Epidermal melanocyte (primary cell): ENCODE measurements around the gene PDZRN3.

Experiments used
- DNase-seq: peaks from one replicate; pipeline ENCODE4 v3.0.0; 2011; ENCODE audit warnings: low spot score; ENCODE audit not compliant: insufficient read length

PDZRN3 gene

DNA sequence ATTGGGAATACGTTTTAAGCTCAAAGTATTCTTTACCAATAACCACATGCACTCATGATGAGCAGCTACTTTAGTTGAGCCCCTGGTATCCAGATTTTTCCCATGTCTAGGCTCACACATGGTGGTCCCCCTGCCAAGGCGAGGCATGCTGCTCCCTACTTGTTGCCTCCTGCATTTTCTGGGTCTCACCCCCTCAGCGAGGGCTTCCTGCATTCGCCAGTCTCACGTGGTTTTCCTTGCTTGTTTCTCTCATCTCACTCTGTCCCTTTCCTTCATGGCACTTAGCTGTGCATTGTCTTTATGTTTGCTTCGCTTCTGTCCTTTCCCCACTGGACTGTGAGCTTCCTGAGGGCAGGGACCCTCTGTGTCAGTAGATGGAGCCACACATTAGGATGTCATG lies 99.2 kb downstream of the PDZRN3 start:
- no peak for DNase-seq

DNA sequence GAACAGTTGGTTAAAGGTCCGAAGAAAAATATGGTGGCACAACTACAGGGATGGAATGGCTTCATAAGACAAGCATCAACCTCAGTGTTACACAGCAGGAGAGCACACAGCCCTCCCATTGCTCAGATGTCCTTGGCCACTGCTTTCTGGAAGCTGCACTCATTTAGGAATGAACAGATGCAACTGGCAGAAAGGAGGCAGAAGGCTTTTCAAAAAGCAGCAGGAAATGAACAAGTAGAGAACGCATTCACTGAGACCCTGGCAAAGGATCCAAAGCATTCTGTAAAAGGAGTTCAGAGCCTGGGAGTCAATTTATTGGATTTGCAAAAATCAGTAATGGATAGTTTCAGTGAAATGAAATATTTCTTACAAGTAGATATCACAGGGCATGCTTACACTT lies 101.1 kb downstream of the PDZRN3 start:
- no peak for DNase-seq

DNA sequence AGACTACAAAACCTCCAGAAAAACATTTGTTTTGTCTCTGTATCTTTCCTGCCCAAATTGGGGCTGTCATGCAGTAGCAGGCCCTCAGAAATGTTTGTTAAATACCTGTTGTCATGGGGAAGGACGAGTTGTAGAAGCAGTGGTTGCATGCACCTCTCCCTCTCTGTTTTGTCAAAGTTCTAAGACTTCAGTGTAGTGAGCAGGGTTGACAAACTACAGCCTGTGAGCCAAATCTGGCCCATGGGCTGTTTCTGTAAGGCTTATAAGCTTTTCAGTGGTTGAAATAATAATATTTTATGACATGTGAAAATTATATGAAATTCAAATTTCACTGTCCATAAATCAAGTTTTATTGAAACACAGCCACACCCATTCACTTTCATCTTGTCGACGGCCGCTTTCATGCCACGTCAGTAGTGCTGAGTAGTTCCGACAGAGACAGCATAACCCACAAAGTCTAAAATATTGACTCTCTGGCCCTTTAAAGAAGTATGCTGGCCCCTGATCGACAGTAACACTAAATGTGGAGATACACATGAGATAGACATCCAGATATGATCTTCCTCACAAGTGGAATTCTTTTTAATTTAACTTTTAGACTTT lies 102.9 kb downstream of the PDZRN3 start:
- no peak for DNase-seq

DNA sequence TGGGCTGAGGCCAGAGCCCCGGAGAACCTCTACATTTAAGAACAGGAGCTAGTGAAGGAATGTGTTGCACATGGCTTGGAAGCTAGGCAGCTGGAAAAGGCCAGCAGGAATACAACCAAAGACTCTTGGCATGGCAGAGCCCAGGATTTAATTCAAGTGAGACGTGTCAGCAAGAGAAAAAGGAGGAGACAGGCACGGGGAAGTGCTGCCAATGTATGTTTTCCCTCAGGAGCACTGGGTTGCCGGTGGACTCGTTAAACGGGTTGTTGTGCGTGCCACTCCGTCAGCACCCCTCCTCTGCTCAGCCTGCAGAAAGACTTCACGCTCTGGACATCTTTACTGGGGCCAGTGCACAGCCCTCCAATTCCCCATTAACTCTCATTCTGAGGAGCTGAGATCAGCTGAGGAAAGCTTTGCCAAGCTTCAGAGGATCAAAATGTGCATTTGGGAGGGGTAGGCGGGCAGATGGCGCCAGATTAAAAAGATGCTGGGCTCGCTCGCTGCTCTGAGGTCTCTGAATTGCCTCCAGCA lies 103.7 kb downstream of the PDZRN3 start:
- DNase-seq = no peak

DNA sequence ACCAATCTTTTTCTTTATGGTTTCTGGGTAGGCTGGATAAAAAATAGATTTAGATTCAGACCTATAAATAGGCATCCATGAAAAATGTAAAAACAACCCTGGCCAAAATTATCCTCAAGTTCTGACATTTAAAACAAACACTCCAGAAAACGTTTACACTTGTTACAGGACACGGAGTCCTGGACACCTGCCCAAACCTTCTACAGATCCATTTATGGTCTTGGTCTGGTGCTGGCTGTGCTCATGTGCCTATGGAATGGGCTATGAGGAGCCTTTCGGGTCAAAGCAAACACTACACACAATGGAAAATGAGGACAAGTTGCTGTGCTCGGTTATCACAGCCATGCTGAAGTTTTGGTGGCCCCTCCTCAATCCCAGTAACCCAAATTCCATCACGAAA lies 108.1 kb downstream of the PDZRN3 start:
- DNase-seq = no peak

DNA sequence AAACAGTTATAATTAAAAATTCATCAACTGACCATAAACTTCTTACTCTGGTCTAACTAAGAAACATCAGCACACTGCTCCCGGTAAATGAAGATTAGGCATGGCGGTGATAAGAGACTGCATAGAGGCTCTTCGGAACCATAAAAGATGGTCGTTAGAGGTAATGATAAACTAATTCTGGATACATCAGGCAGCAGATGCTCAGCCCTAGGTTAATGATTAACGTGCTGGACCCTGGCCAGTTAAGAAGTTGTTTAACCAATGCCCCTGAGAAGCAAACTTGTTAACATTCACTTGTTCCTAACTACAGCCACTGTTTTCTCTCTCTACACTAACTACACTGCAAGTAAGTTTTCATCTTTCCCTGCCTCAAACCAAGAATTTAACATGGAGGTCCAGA lies 111.5 kb downstream of the PDZRN3 start:
- DNase-seq = no peak

DNA sequence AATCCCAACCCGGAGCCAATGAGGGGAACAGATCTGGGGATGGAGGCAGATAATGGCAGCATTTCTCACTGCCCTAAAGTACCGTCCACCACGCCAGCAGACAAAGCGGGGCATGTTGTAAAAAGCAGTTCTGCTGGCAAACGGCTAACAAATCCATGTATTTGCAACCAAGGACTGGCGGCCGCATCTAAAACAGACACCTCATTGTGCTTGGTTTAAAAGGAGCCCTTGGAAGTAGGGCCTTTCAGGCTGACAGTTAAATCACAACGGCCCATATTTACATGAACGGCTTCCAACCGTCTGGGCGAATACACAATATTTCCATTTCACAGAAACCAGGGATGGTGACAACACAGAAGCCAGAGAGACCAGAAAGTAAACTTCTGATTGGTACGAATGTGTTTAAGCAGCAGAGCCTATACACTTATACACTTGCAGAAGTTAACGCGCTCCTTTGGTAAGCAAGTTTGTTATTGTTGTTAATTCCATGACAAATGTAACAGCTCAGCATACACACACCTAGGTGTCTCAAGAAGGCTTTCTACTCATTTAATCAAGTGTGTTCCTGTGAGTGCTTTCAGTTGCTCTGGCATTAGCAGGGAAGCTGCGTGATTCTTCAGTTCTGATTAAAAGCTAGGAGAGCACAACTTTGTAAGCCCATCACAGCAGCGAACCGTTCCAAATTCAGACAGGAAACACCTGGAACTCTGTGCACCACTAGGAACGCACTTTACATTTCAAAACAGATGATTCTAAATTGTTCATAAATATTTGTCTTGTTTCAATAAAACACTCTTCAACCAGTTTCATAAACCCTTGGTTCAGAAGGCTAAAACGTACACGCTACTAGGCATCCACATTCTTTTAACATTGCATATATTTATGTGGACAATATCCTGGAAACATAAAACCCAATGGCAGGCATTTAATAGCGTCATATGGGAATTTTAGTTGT lies 112.9 kb downstream of the PDZRN3 start:
- peak; percentile 31 for DNase-seq

DNA sequence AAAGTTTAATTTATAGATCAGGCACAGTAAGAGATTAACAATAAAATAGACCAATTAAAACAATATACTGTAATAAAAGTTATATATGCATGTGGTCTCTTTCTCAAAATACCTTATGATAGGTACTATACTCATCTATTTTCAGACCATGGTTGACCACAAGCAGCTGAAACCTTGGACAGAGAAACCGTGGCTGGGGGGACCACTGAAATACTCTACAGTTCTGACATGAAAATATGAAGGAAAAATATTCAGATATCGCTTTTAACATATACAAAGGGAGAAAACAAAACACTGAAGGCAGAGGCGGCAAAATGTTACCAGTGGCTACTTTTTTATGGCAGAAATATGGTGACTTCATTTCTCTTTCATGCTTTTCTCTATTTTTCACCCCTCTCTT lies 114.0 kb downstream of the PDZRN3 start:
- no peak for DNase-seq

DNA sequence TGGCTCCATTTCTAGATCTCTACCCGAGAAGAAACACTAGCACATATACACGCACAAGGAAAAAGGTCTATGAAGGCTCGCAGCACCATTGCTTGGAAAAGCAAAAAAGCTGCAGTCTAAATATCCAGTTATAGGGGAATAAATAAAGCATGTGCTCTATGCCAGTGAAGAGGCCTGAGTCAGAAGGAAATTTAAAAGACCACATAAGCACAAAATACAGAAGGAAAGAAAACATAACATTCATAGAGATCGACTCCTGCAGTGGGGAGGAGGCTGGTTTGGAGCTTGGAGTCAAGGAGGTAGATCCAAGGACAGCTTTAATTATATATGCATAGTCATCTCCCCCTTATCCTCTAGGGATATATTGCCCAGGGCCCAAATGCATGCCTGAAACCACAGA lies 114.4 kb downstream of the PDZRN3 start:
- no peak for DNase-seq

DNA sequence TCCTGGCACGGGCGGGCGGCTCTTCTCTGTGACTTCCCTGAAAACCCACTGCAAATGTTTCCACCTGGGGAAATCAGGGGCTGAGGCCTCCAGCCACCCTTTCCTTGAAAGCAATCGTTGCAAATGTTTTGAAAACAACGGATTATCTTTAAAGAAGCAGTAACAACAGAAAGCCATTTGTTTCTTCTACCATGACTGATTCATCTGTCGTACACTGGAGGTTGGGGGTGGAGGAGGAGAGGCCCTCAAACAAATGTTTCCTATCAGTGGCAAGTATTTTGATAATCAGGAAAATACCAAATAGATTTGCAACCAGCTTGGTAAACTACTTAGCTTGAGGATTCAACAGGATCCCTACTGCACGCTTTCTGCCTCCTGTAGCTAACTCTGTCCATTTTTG lies 114.9 kb downstream of the PDZRN3 start:
- no peak for DNase-seq

DNA sequence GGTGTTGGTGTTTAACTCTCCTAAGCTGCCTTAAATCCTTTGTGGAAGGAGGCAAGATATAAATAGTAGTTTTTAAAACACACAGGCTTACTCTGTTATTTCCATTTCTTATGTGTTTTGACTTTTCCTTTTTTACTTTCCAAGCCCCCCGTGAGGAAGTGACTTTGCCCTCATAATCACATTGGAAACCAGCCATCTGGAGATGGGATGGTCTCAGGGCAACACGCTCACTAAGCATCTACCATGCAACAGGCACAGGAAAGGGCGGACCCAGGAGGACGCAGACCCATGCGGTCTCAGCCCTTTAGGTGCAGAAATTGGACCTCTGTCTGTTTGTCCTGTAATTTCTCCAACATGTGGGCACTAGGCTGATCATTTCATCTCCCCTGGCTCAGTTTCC lies 115.7 kb downstream of the PDZRN3 start:
- DNase-seq = no peak

DNA sequence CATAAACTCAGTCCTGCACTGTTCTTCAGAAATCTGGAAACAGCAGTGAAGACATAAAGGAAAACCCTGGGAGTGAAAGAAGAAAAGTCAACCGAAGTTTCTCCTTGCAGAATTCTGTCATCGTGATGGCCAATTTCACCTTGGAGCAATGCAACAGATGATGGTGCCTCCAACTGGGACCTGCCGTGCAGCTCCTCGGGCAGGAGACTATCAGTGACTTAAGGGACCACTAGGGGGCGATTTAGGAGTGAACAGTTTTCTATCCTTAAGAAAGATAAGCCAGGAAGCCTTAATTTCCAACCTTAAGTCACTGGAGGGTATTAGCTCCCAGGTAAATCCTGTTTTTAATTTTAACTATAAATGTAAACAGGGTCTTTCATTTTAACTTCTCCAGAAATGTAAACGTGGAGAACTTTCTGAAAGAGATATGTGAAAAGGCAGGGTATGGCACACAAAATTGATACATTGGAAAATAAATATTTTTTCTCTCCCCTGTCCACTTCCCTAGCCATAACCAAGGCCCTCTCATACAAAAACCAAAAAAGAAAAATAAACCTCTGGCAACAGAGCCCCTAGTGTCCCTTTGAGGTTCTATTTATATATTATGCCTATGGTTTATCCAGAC lies 116.3 kb downstream of the PDZRN3 start:
- DNase-seq = no peak

DNA sequence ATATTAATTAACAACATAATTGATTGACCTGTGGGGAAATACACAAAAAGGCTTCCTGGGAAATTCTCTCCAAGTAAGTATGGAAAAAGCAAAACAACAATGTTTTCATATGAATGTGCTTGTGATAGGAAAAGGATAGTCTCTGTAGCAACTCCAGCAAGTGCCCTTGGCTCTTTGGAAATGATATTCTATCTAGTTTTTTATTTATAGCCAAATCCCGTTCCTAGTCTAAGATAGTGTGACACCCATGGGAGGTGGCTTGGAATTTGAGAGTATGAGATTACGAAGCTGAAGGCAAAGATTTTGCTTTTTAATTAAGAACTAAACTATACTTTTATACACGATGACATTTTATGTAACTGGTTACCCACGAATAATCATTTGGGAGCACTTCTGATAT lies 119.9 kb downstream of the PDZRN3 start:
- DNase-seq = no peak

DNA sequence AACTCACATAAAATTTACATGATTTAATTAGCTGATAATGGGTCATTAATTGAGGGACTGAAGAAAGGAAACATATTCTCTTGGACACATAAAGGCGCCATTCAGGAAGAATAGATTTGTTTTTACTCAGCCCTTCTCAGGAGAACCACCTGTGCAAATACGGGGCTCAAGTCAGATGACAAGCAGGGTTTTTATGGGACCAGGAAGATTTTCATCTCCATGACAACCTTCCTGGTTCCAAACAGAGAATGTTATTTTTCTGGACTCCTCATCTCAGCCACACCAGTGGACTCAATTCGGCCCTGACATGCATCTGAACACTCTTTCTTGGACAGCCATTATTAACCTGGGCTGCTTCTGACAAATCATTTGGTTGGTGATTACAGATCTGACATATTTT lies 120.5 kb downstream of the PDZRN3 start:
- no peak for DNase-seq

DNA sequence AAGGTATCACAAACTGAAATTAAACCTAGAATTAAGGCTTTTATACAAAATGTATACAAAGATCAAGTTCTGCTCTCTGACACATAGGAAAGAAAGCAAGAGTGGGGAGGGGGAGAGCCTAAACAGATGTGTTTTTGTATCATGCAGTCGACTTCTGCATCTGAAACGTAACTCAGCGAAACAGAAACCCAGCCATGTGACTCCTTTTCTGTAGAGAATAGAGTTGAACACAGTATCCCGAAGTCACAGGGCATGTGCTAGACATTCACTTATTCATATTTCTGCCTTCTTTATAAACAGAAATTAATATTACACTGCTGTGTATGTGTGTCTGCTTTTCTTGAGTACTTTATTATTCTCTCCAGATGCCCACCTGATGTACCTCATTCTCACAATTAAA lies 121.0 kb downstream of the PDZRN3 start:
- peak; percentile 56 for DNase-seq

DNA sequence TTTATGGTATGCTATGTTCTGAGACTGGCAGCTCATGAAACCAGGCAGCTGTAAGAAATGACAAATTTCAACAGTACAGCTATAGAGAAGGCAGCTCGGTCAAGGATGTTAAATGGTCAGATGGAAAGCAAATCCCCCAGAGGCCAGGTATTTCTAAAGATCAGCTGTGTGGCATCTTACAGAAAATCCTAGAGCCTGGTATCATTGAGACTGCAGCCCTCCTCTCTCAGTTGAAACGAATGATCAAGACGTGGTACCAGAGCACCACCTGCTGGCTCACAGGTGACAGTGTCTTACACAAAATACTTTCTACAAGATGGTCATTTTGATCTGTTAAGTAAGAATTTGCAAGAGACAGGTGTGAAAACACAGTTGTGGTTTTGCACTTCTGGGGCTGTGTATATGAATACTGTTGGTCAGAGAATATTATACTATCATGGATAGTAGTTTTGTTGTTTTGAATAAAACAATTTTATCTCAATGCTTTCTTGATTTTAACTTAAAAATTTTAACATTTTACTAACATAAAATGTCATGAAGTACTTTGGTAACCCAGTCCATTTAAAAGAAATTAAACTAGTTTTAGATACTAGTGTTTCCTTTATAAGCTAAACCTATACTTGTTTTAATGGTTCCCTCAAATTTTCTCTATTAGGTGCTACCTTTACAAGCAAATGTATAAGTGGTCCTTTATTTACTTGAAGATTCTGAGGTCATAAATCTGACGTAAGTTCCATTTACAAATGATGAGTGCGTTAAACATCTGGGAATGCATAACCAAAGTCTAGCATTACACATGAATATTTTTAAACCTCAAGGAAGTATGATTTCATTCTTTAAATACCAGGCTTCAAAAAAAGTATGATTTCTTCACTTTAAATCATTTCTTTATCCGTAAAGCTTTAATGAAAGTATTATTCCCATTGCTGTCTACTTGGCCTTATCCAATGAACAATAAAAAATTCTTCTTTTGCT lies 121.8 kb downstream of the PDZRN3 start:
- DNase-seq = peak; percentile 49

DNA sequence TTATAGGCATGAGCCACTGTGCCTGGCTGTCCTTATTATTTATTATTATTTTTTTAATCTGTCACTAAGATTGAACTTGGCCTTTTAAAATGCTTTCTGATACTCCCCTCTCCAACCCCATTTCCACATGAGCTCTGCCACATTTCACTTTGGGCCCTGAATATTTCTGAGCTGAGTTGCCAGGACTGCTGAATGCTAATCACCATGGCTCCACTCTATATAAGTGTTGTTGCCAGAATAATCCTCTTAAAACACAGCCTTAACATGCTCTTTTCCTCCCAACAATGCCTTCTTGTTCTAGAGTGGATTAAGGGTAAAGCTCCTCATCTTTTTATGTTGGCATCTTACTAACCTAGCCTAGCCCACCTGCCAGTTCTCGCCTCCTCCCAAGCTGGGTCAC lies 124.4 kb downstream of the PDZRN3 start:
- no peak for DNase-seq

DNA sequence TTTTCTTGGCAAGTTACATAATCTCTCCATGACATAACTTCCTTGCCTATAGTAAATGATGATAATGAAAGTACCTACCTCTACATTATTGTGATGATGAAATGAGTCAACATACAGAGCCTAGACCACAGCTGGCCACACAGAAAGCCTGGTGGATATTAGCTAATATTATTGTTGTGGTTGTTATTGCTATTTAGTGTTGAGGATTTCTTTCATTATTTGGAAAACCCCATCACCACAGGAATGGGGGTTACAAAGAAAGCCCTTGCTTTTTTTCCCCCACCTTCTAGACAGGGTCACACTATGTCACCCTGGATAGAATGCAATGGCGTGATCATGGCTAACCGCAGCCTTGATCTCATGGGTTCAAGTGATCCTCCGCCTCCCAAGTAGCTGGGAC lies 125.0 kb downstream of the PDZRN3 start:
- no peak for DNase-seq

DNA sequence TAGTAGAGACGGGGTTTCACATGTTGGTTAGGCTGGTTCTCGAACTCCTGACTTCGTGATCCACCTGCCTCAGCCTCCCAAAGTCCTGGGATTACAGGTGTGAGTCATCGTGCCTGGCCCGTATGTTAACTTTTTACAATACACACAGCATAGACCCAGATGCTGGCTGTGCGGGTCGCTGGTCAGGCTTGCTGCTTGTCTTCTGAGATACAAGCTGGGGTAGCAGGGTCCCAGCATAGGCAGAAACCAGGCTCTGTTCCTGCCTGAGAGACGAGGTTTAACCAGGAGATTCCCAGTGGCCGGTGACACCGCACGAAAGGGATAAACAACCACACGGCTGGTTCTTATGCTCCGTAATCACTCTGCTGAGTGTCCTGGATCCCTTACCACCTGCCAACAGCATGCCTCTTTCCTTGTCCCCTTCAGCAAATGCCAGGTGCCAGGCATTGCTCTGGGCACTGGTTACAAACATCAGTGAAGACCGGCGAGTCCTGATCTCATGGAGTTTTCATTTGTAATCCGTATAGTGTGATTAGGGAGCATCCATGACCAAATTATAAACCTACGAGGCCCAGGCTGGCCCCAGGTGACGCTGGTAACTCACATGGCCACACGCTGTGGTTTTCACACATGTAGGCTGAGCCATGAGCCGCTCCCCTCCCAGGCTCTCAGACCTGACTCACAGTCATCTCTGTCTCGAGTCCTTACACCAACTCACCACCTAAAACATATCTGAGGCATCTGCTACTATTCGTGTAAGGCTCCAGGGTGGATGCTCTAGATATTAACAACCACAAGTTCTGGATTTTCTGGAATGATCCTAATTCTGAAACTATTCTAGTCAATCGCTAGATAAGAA lies 125.7 kb downstream of the PDZRN3 start:
- DNase-seq = no peak
